HG03139 (cell line): ENCODE data around the gene GPR32.
A peak's percentile ranks its signal among the peaks of the same experiment; 100 is the strongest.
"Not testable (repeated sequence)": the region's sequence is repeated elsewhere in the genome, so short reads cannot be mapped to it uniquely, and the experiment has no call there.

Experiments
- ATAC-seq: cut with Tn5 transposase; IDR thresholded peaks from one replicate; pipeline ENCODE4 v1.9.1; 2021; ENCODE audit not compliant: unreplicated experiment

Gene GPR32, protein sequence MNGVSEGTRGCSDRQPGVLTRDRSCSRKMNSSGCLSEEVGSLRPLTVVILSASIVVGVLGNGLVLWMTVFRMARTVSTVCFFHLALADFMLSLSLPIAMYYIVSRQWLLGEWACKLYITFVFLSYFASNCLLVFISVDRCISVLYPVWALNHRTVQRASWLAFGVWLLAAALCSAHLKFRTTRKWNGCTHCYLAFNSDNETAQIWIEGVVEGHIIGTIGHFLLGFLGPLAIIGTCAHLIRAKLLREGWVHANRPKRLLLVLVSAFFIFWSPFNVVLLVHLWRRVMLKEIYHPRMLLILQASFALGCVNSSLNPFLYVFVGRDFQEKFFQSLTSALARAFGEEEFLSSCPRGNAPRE

GRCh38 chr19:50770164-50770563 lies at the start of gene GPR32:
GPR32 (plus strand) TSS chr19:50770464; CDS start chr19:50770601, 137 bp downstream.
- ATAC-seq, result not testable (repeated sequence)

GRCh38 chr19:50720921-50721381 lies 49.3 kb upstream of the GPR32 start:
- no peak for ATAC-seq

DNA sequence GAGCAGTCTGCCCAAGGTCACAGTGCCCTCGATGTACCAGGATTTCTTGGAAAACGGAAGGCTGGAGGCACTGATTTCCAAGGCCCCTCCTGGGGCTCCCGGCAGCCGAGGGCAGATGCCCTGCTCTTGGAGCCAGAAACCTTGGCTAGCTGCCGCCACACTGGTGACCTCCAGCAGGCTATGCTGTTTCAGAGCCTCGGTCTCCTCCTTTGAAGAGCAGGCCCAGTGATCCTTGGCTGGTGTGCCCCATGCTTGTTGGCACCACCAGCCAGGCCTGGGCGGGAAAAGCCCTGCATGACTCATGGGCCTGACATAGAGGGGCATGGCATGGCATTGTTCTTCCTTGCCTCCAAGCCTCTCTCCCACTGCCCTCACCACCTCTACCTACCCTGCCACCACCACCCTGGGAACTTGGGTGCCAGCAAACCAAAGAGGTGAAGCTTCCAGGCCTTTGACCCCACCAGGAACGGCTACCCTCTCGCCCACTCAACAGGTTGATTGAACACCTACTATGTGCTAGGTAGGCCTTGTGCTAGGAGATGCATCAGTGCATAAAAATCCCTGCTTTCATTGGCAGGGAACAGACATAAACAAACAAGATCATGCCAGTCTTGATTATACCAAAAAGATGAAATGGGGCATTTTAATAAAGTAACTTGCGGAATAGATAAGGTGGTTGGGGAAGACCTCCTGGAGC lies 48.7 kb upstream of the GPR32 start:
- ATAC-seq, result no peak

DNA sequence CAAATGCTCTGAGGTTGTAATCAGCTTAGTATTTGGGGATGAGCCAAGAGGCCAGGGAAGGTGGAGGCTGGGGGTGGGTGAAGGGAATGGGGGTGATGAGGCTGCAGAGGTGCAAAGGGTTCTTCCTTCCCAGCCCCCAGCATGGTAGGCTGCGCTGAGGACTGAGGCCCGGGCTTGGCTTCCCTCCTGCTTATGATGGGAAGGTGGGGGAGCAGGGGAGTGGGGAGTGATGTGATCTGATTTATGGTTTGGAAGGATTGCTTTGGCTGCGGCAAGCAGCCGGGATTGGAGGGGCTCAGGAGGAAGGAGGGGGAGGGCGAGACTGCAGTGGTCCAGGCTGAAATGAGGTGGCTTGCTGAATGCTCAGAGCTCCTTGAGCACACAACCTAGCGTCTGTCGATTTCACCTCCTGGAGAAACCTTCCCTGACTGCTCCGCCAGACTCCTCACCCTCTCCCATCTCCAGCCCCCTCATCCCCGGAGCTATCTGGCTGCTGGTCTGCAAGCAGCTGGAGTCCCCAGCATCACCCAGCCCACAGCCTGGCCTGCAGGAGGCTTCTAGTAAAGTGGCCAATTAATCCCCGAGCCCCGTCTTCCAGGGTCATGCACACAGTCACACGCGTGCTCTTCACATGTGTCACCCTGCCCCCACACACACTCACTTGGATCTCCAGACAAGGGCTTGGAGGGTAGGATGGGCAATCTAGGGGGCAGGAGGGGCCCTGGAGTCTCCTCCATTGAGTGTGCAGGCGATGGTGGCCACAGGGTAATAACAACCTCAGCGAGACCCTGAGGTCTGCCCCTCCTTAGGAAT lies 47.9 kb upstream of the GPR32 start:
- ATAC-seq, result no peak

DNA sequence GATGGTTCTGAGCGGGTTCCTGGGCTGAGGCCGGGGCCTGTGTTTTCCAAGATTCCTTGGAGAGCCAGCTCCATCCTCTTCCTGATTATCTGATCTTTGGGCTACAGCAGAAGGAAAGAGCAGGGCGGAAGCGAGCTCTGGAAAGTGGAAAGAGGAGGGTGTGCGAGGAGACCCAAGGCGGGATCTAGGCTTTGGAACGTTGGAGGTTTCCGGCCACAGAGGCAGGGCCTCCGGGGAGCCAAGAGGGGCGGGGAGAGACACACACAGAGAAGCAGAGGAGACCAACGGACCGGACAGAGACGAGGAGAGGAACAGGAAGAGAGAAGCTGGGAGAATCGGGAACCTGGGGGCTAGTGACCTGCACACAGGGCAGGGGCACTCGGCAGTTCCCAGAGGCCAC lies 47.2 kb upstream of the GPR32 start, which contains the start of gene CLEC11A:
CLEC11A (plus strand) TSS at position 296 of the 400 bp plus-strand sequence. CDS start 162 bp downstream, outside the sequence.
- no peak for ATAC-seq

DNA sequence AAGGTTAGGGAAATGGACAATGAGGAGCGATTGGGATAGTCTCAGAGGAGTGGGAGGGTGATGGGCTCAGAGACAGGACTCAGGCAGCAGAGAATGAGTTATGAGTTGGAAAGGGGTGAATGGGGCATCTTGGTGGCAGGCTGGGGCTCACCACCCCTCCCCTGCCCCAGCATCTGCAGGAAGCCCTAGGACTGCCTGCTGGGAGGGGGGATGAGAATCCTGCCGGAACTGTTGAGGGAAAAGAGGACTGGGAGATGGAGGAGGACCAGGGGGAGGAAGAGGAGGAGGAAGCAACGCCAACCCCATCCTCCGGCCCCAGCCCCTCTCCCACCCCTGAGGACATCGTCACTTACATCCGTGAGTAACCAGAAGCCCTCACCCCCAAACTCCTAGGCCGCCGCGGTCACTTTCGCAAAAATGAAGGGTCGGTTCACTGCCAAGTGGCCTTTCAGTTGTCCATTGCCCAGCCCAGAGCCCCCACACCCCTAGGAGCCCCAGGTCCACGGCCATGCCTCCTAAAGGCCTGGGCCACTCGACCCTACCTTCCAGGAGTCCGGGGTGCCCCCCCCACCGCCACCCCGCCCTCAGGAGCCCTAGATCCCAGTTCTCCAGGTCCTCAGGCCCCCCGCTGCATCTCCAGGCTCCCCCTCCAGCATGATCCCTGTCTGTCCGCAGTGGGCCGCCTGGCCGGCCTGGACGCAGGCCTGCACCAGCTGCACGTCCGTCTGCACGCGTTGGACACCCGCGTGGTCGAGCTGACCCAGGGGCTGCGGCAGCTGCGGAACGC lies 46.3 kb upstream of the GPR32 start:
- ATAC-seq, result peak; percentile 23

DNA sequence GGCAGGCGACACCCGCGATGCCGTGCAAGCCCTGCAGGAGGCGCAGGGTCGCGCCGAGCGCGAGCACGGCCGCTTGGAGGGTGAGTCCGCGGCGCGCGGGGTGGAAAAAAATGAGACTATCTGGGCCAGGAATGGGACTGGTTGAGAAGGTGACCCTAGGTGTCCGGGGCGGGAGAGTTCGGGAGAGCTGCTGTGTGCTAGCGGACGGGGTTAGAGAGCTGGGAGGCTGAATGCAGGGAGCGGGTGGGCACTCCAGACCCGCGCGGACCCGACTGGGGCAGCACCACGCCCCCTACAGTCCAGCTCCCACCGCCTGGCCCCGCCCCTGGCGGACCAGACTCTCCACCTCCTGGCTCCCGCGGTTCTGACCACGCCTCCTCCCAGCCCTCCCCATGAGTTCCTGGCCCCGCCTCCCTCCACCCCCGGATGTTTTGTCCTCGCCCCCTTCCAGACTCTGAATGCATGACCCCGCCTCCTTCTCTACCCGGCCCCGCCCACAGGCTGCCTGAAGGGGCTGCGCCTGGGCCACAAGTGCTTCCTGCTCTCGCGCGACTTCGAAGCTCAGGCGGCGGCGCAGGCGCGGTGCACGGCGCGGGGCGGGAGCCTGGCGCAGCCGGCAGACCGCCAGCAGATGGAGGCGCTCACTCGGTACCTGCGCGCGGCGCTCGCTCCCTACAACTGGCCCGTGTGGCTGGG lies 45.6 kb upstream of the GPR32 start:
- ATAC-seq, result peak; percentile 62

DNA sequence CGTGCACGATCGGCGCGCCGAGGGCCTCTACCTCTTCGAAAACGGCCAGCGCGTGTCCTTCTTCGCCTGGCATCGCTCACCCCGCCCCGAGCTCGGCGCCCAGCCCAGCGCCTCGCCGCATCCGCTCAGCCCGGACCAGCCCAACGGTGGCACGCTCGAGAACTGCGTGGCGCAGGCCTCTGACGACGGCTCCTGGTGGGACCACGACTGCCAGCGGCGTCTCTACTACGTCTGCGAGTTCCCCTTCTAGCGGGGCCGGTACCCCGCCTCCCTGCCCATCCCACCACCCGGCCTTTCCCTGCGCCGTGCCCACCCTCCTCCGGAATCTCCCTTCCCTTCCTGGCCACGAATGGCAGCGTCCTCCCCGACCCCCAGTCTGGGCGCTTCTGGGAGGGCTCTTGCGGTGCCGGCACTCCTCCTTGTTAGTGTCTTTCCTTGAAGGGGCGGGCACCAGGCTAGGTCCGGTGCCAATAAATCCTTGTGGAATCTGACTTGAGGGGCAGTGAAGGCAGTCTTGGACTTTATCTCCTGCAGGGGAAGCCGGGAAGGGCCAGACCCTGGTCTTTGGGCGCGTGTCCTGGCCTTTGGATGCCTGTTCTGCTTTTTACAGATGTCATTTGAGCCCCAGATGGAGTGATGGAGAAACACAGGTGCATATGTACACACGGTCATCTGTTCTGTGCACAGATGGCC lies 44.9 kb upstream of the GPR32 start:
- ATAC-seq, result no peak

- no peak for ATAC-seq
Observed at GRCh38 chr19:50725911-50726230, 44.4 kb upstream of the GPR32 start.

DNA sequence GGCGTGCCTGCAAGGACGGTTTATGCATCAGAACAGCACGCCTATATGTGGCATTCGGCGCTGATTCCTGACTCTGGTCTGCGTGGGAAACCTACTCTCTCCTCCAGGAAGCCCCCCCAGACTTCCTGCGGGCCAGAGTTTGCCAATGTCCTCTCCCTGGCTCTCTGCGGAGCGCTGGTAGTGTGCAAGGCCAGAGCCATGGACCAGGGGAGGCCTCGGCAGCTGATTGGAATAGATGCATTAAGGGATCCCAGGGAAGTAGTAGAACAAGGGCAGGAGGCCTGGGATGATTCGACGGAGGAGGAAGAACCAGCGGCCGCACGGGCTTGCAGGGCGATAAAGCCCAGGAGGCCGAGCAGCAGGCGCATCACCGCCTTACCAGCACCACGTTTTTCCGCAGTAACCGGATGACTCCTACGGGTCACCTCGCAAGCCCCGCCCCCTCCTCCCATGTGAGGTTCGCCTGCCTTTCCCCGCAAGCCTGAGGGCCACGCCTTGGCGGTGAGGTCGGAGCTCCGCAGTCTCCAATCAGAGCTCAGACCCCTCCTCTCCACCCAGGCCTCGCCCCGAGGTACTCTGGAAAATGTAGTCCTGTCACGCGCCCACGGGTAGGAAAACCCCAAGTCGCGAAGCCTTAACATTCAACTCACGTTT lies 42.1 kb upstream of the GPR32 start:
- no peak for ATAC-seq

DNA sequence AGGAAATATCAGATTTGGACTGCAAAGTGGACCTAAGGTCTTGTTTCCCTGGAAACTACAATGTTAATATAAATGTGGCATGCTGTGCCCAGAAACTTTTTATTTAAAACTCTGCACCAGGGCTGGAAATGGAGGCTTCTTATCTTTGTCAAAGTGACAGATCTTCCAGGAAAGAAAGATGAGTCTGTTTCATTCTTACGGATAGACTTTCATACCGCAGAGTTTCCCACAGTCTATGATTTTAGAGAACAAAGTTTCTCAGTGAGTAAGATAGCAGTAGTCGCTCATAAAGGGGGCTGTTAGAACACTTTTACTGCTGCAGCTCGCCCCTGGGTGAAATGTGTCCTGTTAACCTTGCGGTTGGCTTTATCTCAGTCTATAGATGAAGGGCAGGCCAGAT lies 40.4 kb upstream of the GPR32 start:
- no peak for ATAC-seq

DNA sequence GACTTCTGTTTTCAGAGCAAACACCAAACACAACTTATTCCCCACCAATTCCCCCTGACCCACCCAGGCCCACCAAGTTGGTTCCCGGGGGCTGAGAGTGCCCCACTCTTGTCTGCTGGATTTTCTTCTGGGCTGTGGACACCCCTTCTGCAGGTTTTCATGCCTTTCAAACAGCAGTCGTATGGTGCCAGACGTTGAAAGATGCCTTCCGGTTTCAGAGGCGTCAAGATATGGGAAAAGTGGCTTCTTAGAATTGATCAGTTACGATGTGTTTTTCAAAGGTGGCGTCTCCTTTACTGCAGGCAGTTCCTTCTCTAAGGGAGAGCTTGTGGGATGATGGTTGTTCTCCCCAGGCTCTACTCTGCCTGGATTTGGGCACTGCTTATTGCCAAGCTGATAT lies 34.4 kb upstream of the GPR32 start:
- ATAC-seq, result no peak

DNA sequence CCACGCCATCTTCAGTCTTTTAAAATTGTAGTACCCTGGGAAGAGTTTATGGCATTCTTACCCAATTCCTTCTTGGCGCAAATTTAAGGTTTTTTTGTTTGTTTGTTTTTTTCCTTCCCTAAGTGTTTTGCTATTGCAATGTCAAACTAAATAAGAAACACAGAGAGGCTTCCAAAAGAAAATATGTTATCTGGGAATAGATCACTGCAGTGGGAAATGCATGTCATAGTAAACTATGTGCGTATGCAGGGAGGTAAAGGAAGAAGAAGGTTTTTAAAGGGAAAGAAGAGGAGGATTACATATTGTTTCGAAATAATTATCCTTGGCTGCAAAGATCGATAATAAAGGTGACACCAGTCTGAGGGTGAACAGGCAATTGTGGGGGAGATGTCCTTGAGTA lies 33.9 kb upstream of the GPR32 start:
- no peak for ATAC-seq

GRCh38 chr19:50739132-50739913 lies 30.9 kb upstream of the GPR32 start:
- no peak for ATAC-seq

GRCh38 chr19:50739914-50740426 lies 30.3 kb upstream of the GPR32 start:
- ATAC-seq, result no peak

GRCh38 chr19:50741179-50741933 lies 28.9 kb upstream of the GPR32 start:
- ATAC-seq, result no peak

- no peak for ATAC-seq
Observed at GRCh38 chr19:50743537-50743936, 26.7 kb upstream of the GPR32 start.
